Stimulated activated CD4-positive, alpha-beta T cell treated with anti-CD3 and anti-CD28 coated beads, Interleukin-4, amount 100 ng/mL, for 1 hour (primary cell): ENCODE data around the gene ICA1.
"Not testable (repeated sequence)": the region's sequence is repeated elsewhere in the genome, so short reads cannot be mapped to it uniquely, and the experiment has no call there.

Experiments used
- DNase-seq: peaks from one replicate; pipeline ENCODE4 v3.0.0-alpha.2; 2020

Gene ICA1

DNA sequence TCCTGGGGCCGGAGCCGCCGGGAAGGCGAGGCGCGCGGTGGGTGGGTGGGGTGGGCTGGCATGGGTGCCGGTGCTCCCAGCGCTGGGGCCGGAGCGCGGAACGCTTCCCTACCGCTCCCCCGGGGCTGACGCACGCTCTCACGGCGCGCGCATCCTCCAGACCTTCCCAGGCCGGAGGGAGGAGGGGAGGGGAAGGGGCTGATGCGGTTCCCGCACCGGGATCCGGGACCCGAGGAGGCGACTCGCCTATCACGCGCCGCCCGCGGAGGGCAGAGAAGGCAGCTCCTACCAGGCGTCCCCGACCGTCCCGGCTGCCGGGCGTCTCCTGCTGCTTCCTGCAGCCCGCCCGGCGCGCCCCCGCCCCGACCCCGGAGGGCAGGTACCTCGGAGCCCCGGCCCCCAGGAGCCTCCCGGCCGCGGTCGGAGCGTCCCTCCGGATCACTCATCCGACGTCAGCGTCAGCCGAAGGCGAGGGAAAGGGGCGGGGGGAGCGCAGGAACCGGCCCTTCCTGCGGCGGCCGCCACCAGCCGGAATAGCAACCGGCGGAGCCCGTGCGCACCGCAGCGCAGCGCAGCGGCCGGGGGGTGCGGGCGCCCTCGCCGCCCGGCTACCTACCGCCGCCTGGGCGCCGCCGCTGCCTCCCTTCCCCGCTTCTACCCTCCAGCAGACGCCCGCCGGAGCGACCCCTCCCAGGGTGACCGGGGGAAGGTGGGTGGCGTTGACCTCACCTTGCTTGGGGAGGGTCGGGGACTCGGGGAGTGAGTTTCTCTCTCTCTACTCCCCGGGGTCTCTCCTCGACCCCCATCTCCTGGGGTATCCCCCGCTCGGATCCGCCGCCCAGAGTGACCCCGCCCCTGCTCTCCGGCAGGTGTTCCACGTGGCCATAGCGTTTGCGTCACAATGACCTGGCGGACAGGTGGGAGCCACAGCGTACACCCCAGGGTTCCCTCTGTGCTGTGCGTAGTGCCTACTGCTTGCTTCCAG is at the start of gene ICA1:
TSS of gene ICA1 (minus strand) at position 457 of the 985 bp plus-strand sequence. CDS start 26,241 bp downstream, outside the sequence.
- peak; percentile 16 for DNase-seq

DNA sequence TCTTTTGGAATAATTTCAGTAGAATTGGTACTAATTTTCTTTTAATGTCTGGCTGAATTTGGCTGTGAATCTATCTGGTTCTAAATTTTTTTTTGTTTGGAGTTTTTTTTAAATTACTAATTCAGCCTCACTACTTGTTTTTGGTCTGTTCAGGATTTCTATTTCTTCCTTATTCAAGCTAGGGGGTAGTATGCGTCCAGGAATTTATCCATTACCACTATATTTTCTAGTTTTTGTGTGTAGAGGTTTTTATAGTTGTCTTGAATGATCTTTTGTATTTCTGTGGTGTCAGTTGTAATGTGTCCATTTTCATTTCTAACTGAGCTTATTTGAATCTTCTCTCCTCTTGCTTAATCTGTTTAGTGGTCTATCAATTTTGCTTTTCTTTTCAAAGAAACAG is 48.9 kb upstream of the ICA1 start:
- no peak for DNase-seq

DNA sequence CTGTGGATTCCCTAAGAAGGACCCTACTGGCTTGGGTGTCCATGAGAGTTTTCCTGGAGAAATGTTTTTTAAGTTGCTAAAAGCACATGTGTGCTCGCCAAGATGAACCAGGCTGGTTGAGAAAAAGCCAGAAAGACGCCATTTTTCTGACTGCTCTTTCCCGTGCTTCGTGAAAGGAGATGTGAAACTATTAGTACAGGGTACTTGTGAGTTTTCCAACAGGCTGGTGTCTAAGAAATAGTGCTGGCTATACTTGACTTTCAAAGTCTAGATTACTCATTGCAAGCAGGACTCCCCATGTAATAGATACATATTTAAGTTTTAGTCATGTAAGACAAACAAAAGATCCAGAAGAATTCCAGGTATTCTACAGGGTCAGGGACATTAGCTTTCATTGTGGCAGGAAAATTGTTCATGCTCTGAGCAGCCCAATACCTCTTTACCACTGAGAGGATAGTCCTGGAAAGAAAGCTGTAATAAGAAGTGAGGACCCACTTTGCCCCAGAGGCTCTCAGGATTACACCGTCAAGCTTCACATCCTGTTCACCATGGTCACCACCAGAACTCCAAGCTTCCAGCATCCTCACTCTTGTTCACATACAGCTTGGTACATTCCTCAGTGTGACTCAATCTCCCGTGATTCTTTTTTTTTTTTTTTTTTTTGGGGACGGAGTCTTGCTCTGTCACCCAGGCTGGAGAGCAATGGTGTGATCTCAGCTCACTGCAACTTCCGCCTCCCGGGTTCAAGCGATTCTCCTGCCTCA is 43.8 kb upstream of the ICA1 start:
- no peak for DNase-seq

DNA sequence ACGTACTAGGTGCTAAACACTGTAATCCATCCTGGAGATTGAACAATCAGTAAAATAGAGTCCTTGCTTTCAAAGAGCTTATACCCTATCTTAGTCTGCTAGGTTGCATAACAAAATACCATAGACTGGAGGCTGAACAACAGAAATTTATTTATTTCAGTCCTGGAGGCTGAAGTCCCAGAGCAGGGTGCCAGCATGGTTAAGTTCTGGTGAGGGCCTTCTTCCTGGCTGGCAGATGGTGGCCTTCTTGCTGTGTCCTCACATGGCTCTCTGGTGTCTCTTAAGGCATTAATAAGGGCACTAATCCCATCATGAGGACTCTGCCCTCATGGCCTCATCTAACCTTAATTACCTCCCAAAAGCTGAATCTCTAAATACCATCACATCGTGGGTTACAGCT is 43.1 kb upstream of the ICA1 start:
- no peak for DNase-seq

DNA sequence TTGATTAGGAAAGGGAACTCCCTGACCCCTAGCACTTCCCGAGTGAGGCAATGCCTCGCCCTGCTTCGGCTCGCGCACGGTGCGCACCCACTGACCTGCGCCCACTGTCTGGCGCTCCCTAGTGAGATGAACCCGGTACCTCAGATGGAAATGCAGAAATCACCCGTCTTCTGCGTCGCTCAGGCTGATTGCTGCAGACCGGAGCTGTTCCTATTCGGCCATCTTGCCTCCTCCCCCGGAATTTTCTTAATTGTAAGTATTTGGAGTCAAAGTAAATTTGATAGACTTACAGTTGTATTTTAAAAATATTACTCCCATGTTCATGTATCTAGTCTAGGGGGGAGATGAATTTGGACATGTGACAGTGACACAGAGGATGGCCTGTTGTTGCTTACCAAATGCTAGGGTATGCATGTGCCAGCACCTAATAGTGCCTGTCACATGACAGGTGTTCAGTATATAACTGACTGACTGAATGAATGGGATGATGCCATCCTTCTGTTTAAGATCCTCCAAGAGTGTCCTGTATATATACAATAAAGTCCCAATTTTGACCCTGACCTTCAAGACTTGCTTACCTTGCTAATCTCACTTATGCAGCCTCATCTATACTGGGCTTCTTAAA is 42.0 kb upstream of the ICA1 start:
- no peak for DNase-seq

DNA sequence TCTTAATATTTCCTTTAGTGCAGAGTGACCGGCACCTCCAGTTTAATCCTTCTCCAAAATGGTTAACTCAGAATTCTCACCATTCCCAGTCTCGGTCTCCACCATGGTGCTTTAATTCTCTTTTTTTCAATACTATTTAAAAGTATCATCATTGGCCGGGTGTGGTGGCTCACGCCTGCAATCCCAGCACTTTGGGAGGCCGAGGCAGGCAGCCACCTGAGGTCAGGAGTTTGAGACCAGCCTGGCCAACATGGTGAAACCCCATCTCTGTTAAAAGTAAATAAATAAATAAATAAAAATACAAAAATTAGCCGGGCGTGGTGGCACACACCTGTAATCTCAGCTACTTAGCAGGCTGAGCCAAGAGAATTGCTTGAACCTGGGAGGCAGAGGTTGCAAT is 35.1 kb upstream of the ICA1 start:
- not testable (repeated sequence) for DNase-seq

DNA sequence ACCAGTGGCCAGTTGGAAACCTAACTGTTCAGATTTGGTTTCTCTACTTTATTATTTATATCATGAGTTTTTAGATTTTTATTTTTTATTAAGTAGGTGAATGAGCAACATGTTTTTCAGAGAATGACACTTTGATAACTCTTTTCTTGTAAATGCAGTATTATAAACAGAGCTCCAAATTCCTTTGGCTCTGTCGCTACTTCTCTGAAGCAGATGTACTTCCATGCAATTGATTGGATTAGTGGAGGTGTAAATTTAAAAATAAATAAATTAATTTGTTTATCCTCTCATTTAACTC is 34.3 kb upstream of the ICA1 start:
- DNase-seq = no peak

DNA sequence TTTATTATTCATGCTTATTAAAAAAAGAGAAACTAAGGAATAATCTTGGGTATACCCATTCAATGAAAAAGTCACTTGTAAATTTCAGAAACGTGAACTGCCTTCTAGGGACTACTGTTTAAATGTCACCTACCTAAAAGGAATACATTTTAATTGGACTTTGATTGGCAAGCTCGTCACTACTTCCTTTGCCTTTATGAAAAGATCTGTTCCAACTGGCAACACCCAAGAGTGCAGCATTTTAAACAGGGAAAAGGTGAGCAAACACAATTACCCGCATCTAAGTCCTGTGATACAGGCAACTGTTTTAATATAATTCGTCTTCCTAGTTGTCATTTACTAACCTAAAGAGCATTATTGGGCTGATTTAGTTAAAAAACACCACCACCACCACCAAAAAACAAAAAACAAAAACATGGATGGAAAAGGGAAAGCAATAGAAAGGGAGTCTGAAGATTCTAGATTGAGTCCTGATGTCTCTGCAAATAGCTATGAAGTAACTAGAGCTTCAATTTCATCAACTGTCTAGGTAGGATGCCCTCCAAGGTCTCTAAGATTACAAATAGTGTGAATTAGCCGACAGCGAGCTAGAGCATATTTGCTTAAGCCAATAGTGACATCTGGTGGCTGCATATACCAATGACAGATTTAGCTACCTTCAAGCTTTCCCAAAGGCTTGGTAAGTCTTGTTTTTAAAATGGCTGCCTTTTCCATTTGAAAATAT is 33.8 kb upstream of the ICA1 start:
- DNase-seq = no peak

DNA sequence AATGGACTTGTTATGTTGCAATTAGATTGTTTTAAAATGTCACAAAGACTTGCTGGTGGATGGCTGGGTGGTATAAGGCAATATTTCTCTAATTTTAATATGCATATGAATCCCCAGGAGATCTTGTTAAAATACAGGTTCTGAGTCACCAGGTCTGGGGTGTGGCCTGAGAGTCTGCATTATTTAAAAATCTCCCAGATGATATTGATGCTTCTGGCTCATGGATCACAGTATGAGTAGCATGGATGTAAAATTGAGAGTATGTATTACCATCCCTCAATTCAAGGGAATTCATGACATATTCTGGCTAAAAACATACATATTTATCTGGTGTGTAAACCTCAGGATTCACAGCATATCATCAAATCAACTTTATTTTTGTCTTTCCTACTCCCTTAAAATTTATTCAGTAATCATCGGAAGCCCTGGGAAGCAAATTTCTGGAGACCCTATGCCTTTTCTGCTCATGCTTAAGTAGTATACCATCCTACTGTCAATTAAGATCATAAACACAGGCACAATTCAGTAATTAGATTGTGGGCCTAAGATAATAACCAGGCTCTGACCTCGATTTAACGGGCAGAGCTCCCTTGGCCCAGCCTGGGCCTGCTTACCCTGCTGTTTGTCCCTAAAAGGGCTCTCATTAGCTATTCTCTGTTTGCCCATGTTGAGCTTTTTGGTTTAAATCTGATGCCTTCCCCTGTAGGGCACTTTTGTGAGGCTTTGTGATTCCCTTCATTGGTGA is 29.6 kb upstream of the ICA1 start:
- DNase-seq = no peak

DNA sequence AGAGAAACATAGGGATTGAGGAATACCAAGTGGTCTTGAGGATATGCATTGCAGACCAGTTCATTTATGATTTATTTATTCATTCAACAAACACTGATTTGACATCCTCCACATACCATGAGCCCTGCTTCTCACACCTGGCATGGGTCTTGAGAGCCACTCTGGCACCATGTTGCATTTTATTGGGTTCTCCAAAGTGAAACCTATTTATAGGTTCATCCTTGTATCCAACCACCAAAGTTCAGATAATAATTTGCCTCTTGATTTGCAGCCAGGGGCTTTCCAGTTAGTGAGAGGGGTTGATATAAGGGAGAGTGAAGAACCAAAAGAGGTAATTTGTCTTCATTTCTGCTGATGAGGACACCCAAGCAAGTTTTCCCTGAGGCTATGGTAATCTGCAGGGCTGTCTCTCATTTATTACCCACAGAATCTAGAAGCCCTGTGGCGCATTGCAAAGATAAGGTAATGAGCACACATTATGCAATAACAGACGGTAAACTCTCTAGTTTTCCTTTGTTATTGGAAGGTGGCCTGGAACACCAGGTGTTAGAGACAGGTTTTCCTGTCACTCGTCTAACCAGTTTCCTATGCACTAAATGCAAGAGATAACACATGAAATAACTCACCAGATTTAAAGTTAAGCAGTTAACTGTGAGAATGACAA is 28.8 kb upstream of the ICA1 start:
- DNase-seq = no peak

DNA sequence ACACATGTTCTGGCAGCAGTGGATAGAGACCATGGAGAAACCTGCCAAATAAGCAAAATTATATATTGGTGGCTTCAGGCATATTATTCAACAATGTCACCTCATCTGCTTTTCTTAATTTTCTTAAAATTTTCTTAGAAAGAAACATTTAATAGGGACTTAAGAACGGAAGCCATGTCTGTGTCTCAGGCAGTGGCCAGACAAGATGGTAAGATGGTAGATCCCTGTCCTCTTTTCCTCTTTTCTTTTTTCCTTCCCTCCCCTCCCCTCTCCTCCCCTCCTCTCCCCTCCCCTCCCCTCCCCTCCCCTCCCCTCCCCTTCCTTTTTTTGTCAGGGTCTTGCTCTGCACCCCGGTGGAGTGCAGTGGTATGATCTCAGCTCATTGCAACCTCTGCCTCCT is 24.2 kb upstream of the ICA1 start:
- no peak for DNase-seq

DNA sequence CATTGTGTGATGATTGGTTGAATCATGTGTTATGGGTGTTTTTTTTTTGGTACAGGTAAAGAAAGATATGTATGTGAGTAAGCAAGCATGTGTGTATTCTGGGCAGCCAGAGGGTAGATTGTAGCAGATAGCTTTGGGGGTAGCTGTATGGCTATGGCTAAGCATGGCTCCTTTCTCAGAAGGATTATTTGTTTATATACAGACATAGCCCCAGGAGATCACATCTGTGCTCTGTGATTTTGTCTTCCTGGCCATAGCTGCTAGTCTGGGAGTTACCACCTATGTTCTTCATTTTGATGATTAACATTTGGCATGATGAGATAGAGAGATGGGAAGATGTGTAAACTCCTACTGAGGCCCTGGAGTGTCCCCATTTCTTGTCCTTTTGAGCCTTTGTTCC is 23.2 kb upstream of the ICA1 start:
- DNase-seq = no peak

DNA sequence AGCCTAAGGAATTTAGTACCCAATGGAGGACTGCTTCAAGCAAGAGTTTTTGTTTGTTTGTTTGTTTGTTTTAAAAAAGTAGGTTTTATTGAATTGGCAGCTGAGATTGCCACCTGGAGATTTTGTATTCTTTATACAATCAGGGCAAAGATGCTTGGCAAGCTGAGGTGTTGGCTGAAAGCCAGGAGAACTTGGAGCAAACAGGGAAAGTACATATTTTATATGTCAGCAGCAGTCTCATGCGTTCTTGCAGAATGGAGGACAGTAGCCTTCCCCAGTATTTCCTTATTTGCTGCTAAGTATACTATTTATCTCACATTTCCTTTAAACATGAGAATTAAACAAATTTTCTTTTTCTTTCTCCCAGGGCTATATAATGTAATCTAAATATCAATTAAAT is 22.6 kb upstream of the ICA1 start:
- DNase-seq = no peak

DNA sequence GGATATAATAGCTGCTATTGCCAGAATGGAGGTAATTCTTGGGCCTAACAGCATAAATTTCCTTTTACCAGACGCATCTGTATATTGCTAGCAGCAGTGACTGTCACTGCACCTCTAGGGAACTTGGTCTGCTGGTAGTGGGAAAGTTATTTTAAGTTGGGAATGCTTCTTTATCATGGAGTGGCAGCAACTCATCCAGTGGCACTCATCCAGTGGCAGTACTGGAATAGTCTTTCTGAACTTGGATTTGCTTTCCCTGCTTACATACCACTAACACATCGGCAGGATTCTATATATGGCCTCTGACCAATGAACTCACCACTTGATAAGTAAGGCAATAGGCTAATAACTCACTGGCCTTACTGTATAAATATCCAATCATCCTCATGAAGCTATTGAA is 22.0 kb upstream of the ICA1 start:
- DNase-seq = no peak

DNA sequence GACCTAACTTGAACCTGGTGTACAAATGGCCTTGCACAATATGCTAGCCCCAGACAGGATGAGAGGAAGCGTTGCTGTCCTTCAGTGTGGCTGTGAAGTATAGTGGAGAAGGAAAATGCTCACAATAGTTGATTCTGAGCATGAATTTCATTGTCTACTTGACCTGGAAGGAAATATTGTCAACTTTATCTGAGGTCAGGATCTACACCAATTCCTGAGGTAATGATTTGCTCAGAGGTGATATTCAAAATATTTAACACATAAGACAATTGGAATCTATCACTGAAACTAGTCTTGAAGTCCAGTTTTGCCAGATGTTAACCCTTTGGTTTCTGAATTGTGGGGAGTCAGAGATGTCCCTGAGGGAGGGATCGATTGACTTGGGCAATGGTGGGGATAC is 20.9 kb upstream of the ICA1 start:
- no peak for DNase-seq

DNA sequence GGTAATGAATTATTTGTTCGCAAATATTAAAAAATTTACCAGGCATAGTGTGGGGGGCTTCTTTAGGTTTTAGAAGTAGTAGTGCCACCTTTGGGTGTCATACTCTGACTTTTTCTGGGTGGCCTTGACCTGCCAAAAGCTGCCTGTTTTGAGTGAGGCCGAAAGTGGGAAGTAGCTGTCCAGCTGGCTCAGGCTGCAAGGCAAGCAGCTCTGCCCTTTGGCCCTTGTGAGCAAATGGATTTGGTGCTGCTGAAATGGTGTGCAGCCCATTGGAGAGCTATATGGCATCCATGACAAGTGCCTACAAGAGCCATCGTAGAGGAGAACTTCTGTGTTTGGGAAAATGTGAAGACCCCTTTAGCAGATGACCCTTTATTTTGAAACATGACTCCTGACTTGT is 20.2 kb upstream of the ICA1 start:
- no peak for DNase-seq

DNA sequence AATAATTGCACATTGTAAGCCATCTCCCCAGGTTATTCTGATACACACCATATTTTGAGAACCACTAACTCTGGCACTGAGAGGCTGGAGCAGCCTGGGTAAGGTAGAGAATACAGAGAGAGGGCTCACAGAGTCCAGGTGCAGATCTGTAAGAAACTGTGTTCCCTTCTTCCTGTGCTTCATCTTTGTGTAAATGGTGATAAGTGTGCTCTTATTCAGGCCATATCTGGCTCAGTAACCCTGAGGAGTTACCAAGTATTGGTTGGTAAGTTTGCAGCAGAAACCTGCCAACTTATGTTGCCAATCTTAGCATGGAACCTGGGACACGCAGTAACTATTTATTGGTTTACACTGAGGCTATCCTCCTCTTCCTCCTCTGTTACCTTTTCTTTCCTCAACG is 16.2 kb upstream of the ICA1 start:
- DNase-seq = no peak

DNA sequence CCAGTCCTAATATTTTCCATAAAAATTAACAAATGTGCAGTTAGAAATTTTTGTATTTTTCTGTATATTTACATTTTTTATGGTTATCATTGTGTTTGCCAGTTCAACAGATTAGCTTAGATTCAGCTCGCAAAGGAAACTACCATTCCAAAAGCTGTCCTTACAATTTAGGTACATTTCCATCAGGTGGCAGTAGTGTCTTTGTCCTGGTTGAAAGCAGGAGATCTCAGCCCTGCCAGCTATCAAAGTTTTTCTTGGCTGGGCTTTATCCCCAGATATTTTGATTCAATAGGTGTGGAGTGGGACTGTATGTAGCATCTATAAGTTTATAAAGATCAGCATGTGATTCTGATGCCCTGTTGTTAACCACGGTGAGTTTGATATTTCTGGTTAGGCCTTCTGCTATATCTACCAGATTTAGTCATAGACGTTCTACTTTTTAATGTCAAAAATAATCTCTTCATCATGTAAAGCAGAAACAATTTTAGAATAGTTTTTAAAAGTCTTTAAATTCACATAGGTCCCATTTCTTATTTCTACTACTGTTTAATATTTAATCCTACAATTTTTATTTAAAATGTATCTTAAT is 15.5 kb upstream of the ICA1 start:
- DNase-seq = no peak

DNA sequence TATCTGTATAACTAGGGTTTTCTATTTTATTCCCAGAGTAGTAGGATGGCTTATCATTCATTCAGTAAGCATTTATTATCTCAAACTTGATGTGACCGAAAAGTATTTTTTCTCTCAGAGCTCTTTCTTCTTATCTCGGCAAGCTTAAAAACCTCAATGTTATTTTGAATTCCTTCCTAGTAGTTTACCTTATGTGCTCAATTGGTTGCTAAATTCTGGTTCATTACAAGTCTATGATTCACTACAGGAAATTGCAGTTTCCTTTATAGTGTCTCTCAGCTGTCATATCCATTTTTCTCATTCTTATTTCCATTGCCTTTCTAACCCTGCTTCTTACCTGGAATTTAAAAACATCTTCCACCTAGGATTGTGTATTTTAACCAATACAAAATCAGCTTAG is 12.6 kb upstream of the ICA1 start:
- DNase-seq = no peak

DNA sequence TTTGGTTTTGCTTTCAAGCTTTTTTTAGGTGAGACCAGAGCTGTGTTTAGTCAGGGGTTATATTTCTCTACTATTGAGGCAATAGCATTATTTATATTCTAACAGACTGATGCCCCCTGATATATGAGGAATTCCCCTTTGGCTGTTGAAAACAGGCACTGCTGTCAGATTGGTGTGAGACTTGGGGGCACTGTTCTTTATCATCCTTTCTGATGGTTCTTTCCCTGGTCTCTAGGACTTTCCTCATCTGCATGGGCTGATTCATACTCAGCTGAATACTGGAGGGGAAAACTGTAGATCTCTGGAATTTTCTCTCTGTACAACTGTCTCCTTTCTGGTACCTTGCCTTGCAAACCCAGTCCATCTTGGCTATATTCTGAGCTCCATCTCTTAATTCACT is 10.0 kb upstream of the ICA1 start:
- no peak for DNase-seq

DNA sequence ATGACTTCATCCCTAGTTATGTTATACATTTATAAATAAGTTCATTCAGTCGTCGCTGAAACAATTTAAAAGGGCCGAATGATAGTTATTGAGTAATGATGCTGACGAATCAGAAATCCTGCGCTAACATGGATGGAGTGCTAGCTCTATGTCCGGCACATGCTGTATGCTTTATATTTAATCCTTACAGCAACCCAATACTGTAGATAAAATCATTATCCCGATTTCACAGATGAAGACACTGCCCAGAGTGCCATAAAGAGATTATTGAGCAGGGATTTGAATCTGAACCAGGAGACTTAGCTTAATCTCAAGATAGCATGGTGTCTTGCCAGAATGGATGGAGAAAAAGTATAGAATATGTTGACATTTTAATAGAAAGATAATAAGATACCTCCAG is 1.1 kb upstream of the ICA1 start:
- no peak for DNase-seq
